HG03457 (cell line): ENCODE data around the gene FAF1.

Source experiments
- ATAC-seq: cut with Tn5 transposase; IDR thresholded peaks from one replicate; pipeline ENCODE4 v1.9.1; 2021; ENCODE audit warnings: moderate number of reproducible peaks; ENCODE audit not compliant: unreplicated experiment

FAF1 gene

DNA sequence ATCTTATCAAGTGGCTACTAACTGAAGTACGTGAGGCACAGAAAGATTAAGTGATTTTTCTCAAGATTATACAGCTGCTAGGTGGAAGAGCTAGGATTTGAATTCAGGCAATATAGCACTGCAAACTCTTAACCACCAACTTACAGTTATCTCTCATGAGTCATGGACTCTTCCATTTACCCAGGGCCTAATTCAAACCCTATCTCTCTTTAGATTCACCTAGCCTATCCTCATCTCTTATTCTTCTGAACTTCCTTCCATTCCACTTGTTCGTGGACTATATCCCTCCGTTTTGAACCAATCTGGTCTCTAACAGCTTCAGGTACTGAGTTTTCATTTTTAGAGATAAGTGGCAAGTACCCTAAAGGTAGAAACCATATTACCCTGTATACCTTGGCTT, 444.0 kb downstream of the FAF1 start:
- ATAC-seq: no peak

DNA sequence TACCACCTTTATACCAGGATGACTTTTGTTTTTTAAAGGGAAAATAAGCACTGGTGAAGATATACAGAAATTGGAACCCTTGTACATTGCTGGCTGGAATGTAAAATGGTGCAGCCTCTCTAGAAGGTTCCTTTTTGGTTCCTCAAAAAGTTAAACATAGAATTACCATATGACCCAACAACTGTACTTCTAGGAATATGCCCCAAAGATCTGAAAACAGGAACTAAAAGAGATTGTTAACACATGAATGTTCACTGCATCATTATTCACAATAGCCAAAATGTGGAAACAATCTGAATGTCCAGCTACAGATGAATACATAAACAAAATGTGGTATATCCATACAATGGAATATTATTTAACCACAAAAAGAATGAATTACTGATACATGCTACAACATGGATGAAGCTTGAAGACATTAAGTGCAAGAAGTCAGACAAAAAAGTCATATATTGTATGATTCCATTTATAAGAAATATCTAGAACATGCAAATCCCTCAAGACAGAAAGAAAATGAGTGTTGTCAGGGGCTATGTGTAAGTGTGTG, 452.0 kb downstream of the FAF1 start:
- no peak for ATAC-seq

DNA sequence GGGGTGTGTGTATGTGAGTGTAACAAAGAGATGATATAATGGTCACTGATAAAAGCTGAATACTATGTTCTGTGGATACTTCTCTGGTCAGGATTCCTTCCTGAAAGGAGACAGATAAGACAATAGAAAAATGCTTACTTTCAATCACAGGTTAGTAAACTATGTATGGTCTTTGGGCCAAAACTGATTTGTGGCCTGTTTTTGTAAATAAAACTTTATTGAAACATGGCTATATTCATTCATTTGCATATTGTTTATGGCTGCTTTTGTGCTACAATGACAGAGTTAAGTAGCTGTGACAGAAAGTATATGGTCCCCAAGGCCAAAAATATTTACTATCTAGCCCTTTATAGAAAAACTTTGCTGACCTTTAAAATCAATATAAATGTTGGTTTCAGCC, 454.6 kb downstream of the FAF1 start:
- ATAC-seq: no peak

DNA sequence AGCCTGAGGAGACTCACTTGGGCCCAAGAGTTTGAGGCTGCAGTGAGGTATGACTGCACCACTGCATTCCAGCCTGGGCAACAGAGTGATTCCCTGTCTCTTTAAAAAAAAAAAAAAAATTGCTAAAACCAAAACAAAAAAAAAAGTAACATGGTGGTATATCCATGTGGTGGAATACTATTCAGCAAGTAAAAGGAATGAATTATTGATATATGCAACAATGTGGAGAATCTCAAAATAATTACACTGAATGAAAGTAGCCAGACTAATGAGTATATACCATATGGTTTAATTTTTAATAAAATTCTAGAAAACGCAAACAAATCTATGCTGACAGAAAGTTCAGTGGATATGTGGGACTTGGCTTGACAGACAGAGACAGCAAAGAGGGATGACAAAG, 456.6 kb downstream of the FAF1 start:
- no peak for ATAC-seq

DNA sequence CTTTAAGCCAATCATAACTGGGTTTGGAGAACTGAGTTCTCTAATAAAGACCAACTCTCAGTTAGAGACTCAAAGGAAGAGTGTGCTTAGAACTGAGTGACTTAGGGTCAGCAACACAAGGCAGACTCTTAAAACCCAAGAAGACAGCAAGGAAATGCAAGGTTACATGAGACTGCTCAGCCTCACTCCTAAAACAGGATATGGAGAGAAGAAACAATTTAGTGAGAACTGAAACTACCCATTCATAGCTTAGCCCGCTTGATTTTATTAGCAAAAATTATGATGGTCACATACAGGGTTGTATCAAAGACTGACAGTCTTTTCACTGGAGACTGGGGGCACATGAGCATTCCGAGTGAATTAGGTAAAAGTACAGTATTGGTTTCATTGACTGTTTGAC, 457.9 kb downstream of the FAF1 start:
- no peak for ATAC-seq

DNA sequence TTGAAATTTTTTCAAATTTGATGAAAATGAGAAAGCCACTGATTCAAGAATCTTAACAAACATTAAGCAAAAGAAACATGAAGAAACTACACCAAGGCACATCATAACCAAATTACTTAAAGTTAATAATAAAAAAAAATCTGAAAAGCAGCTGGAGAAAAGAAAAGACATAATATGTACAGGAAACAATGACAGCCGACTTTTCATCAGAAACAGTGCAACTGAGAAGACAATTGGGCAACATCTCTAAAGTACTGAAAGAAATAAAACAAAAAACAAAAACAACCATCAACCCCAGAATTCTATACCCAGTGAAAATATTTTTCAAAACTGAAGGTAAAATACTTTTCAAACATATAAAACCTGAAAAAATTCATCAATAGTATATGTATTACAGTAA, 463.1 kb downstream of the FAF1 start:
- ATAC-seq: no peak

DNA sequence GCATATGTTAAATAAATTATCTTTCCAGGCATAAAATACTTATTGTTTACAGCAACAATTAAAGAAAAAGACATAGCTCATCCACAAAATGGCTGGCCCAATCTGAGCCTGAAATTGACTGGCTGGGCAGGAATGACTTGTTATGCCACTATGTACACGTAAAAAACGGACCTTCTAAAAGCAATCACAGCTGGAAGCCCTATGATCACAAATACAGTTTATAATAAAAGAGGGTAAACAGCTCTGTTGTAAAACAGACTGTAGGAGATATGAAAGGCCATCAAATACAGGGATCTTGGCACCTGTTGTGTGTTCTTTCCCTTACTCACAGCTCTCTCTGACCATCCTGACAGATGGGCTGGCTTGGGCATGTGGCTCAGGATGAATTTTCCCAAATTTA, 466.4 kb downstream of the FAF1 start:
- ATAC-seq: no peak

DNA sequence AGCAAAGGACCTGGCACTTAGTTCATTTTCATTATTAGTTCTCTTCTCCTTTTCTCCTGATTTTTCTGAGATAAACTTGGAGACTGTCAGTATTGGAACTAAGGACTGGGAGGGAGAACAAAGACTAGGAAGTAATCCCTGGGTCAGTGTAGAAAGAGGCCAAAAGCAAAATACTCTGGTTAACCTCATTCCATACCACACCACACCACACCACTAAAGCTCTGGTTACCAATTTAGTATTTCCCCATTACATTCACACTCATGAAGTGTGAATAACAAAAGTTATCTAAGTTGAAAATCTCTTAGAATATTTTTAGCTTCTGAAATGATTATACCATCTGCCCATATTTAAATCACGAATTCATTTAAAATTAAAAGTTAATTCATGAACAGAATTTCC, 467.9 kb downstream of the FAF1 start:
- no peak for ATAC-seq

DNA sequence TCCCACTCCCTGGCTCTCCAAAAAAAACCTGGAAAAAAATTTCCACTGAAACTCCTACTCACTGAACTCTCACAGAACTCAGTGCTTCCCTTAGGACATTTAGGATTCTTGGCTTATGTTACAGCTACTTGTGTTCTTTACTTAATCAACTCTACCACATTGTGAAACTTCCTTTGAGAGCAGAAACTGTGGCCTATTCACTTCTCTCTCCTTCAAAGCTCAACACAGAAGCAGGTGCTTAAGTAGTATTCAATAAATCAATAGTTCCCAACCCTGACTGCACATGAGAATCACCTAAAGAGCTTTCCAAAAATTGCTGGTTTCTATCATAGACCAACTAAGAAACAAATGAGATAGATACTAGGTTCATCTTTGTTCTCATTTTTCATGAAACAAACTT, 468.9 kb downstream of the FAF1 start:
- no peak for ATAC-seq

DNA sequence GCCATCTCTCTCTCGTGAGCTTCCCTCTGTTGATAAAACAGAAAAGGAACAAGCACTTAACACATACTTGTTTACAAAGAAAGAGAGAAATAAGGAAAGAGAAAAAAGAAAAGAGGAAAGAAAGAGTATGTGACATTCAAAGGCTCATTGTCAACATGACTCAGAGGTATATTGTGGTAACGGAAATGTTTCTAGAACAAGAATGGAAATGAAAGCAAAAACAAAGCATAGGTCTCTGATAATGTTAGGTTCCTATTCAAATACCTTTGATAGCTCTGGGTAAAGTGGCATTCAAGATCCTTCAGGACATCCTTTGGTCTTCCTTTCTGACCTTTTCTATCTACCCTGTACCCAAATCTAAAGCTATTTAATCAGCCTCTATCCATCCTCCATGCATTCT, 469.4 kb downstream of the FAF1 start:
- no peak for ATAC-seq

DNA sequence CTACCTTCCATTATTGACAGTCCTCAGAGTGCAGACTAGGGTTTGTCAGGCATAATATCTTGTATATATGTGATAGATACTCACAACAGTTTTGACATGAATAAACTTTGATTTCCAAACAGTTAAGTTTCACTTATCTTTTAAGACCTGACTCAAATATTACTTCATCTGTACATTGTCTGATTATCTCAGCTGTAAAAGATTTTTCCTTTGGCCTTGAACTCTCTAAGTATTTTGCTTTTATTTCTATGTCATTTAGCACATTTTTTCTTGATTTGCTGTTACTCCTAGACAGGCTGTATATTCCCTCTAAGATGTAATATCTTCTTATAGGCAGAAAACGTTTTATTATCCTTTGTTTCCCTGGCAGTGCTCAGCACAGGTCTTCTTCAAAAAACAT, 471.2 kb downstream of the FAF1 start:
- no peak for ATAC-seq

DNA sequence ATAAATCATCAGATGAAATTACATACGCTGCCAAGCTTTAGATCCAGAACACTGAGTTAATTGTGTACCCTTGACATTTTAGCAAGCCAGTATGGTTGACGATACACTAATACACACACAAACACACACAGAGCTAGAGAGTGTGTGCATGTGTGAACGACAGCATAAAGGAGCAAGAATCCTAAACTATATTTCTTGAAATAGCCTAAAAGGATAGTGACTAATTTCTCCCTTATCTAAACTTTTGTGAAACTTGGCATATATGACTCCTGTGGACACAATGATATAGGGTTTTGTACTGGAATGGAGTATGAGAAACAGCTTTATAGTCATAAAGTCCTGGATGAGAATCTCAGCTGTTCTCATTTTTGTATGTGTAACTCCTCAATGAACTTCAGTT, 471.7 kb downstream of the FAF1 start:
- no peak for ATAC-seq

DNA sequence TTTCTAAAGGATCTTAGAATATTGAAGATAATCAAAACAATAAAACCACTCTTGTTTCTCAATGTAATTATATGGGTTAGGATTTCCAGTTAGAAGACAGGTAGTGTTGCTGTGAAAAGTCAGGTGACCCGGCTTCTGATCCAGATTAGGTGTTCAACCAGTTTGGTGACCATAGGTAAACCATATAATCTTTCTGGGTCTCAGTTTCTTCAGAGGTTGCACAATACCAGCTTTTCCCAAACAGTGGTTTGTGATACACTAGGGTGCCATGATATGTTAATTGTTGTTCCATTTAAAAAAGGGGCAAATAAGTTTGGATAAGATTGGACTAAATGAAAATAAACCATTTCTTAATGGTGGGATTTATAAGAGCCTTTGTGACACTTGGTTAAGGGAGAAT, 472.3 kb downstream of the FAF1 start:
- ATAC-seq: no peak

DNA sequence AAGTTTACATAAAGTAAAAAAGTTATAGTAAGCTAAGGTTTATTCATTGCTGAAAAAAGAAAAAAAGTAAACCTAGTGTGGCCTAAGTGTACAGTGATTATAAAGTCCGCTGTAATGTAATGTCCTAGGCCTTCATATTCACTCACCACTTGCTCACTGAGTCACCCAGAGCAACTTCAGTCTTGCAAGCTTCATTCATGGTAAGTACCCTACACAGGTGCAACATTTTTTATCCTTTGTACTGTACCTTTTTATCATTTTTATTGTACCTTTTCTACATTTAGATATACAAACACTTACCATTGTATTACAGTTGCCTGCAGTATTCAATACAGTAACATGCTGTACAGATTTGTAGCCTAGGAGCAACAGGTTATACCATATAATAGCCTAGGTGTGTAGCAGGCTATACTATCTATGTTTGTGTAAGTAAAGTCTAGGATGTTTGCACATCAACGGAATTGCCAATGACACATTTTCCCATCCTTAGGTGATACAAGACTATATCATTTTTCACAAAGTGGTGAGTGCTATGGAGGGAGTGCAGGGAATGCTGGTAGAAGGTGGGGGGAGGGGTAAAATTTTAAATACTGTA, 478.8 kb downstream of the FAF1 start:
- no peak for ATAC-seq

DNA sequence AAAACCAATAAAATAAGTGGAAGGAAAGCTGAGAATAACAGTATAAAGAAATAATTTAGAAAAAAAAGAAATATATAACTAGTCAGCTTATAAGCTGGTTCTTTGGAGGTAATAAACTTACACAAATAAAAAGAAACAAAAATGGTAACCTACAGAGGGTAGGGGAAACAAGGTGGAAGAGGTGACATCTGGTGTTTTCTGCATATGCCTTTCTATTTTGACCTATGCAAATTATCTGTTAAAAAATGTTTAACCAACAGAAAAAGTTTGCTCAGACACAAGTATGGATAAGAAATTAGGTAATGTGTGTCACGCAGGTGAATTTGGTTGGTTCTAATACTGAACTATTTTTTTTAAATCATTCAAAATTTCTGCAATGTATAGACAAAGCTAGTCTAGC, 483.3 kb downstream of the FAF1 start:
- no peak for ATAC-seq

DNA sequence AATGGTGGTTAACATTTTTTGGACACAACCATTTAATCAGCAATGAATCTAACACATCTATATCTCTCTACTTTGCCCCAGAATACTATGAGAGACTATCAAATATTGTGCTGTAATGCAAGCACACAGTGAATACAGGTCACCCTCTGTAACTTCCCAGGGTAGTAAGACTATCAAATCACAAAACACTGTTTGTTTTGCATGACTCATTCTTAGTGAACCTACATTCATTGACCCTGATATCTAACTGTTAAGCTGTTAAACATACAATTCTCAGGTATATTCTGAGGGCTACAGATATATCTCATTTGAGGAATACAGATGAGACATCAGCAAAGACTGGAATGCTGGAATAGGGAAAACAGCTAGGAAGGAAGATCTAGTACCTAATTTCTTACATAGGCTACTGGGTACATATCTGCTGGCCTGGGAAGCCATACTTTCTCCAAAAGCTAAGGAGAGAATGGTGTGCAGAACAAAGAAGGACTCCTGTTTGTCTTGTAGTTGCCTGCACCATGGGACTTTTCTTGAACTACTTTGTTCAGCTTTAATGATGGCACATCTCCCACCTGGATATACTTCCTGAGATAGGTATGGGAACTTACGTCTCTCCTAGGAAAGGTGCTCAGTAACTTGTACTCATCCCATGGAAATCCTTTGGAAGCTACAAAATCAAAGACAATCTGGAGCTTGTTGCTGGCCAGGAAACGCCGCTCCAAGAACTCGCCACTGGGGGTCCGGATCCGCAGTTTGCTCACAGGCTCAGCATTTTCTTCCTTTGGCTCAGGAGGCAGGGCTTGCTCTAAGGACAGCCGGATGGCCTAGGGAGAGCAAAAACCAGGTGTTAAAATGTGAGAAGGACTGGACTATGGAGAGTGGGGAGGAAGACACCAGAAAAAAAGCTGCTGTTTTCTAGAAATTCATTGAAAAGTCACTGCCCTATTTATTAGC, 484.9 kb downstream of the FAF1 start:
- ATAC-seq: no peak

DNA sequence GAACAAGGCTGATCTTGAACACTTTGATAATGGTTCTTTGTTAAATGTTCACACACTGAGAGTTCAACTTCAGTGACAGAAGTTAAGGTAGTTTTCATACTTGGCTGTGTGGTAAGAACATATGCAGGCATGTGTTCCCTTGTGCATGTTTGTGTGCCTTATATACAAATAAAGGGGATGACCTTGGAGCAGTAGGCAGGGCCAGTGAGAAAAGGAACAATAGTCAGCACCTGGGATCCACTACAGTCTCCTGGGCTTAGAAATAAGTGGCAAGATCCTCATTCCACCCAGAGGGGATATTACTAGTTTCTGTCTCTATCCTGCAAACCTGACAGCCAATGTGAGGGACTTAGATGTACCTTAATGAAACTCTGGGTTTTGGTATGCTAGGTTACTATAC, 486.6 kb downstream of the FAF1 start:
- ATAC-seq: no peak

DNA sequence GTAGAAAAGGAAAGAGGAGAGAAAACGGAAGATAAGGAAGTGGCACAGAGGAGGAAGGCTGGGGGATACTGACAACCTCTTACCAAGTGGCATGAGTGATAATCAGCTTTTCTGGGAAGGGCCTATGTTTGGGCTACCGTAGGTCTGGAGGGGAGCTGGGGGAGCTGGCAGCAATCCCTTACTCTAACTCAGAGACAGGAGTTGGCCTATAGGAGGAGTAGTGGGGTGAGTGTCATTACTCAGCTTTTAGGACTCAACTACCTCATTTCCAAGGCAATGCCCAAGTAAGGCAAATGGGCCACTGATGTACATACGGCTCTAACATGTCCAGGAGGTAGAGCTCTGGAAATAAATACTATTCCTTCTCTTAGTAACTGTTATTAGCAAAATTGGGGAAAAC, 488.1 kb downstream of the FAF1 start:
- no peak for ATAC-seq

DNA sequence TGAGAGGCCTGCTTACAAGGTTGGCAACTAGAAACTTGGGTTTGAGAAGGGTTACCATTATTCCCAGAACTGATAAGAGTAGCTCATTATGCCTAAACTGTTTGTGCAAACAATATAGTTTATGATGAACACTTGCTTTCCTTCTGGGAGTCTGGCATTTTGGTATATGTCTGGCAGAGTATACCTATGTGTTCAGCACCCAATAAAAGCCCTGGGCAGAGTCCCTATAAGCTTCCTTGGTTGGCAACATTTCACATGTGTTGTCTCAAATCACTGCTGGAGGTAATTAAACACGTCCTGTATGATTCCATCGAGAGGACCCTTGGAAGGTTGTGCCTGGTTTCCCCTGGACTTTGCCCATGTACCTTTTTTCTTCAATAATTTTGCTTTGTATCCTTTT, 497.1 kb downstream of the FAF1 start:
- no peak for ATAC-seq

DNA sequence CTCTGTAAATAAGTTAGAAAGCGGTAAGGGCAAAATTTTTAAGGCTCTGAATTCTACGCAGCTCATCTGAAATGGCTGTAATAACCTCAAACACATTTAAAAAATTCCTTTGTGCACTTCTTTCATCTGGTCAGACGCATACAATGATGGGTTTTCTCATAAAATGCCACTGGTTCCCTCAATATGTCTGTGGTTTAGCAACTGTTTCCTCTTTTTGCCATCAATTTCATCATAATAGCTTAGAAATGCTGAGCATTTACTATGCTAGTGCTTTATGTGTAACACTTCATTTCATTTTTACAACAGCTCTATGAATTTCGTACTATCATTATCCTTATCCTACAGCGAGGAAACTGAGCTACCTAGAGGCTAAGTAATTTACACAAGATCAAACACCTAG, 501.6 kb downstream of the FAF1 start:
- no peak for ATAC-seq

DNA sequence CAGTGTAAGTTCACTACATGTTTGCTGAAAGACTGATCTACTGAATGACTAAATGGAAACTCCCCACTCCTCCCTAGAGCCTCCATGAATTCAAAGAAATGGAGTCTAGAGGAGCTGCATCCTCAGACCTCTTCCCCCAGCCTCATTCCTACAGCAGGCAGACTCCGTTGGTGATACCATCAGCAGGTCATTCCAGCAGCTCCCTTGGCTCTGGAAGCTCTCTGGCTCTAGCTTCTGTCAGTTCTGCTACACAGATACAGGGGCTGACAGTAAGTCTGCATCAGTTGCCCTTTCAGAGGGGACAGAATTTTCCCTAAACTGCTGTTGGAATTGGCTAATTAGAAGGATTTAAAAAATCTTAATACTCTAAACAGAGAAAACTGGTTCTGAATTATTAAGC, 505.2 kb downstream of the FAF1 start:
- ATAC-seq: no peak

DNA sequence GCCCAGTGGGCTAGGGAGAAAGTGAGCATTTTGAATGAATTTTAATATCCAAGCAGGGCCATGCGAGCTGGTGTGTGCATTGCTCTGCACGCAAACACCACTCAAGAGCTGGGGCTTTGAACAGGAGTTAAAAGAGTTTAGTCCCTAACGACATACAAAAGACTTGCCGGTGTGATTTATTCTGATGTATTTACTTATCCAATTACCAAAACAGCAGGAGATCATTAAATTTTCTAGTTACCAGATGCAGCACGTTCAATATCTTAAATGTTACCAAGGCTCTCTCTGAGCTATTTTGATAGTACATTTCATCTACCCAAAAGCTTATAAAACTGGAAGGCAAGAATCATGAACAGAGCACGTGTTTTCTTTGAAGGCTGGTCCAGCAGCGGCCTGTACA, 506.8 kb downstream of the FAF1 start:
- no peak for ATAC-seq
